GM21390 (cell line): ENCODE data around the gene PILRB.
"Not testable (repeated sequence)": the region's sequence is repeated elsewhere in the genome, so short reads cannot be mapped to it uniquely, and the experiment has no call there.

ENCODE experiments used
- ATAC-seq: cut with Tn5 transposase; IDR thresholded peaks from one replicate; pipeline ENCODE4 v1.9.1; 2021; ENCODE audit not compliant: unreplicated experiment

Gene PILRB

GRCh38 chr7:100373870-100374598 lies 16.1 kb downstream of the PILRB start:
- ATAC-seq = not testable (repeated sequence)

DNA sequence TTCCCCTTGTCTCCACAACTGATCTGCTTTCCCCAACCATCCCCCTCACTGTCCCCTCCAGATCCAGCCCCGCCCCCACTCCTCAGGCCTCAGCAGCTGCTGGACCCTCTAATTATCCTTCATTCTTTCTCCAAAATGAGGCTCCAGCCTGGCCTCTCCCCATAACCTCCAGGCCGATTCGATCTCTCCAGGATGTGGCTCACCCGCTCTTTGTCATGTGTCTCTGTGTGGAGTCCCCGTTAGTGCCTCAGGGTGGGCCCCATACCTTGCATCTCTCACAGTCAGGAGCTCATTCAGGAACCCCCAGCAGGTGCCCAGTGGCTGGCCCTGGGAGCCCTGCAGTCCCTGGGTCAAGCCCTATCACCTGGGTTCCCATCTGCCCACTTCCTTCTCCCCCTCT lies 16.7 kb downstream of the PILRB start:
- ATAC-seq = no peak

DNA sequence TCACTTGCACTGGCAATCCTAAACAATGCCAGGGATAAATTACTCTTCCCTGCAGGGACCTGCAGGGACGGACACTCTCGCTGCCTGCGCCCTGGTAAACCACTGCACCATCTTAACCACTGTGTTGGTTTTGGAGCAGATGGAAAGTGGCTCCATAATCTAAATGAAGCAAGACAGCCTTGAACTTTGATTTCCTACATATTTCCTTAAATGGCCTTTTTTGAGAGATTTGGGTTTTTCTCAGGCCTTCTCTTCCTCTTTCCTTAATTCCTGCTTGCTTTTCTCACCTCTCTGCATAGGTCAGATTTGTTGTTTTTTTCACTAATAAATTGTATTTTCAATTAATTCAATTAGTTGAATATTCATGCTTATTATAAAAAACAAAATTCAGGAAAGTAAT lies 18.1 kb downstream of the PILRB start:
- ATAC-seq = no peak

DNA sequence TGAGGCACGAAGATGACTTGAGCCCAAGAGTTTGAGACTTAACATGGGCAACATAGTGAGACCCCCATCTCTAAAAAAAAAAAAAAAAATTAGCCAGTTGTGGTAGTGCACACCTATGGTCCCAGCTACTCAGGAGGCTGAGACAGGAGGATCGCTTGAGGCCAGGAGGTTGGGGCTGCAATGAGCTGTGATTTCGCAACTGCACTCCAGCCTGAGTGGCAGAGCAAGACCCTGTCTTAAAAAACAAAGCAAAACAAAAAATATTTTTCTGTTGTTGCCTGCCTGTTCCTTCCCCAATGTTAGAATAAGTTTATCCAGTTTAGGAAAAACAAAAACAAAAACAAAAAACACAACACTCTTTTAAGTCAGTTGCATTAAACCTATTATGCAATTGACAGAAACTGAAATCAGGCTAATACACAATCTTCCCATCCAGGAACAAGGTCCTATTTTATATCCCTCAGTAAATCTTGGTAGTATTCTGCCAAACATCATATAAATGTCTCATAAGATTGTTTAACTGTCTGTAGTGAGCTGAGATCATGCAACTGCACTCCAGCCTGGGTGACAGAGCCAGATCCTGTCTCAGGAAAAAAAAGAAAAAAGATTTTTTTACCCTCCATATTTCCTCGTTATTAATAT lies 20.3 kb downstream of the PILRB start:
- ATAC-seq = no peak

- no peak for ATAC-seq
Measured at GRCh38 chr7:100380196-100380595, 22.3 kb downstream of the PILRB start.

DNA sequence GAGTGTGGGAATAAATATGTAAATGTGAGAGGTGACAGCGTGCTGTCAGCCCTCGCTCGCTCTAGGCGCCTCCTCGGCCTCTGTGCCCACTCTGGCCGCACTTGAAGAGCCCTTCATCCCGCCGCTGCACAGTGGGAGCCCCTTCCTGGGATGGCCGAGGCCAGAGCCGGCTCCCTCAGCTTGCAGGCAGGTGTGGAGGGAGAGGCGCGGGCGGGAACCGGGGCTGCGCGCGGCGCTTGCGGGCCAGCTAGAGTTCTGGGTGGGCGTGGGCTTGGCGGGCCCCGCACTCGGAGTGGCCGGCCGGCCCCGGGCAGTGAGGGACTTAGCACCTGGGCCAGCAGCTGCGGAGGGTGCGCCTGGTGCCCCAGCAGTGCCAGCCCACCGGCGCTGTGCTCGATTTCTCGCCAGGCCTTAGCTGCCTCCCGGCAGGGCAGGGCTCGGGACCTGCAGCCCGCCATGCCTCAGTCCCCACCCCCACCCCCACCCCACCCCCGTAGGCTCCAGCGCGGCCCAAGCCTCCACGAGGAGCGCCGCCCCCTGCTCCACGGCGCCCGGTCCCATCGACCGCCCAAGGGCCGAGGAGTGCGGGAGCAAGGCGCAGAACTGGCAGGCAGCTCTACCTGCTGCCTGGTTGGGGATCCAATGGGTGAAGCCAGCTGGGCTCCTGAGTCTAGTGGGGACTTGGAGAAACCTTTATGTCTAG lies 23.8 kb downstream of the PILRB start:
- ATAC-seq = not testable (repeated sequence)

DNA sequence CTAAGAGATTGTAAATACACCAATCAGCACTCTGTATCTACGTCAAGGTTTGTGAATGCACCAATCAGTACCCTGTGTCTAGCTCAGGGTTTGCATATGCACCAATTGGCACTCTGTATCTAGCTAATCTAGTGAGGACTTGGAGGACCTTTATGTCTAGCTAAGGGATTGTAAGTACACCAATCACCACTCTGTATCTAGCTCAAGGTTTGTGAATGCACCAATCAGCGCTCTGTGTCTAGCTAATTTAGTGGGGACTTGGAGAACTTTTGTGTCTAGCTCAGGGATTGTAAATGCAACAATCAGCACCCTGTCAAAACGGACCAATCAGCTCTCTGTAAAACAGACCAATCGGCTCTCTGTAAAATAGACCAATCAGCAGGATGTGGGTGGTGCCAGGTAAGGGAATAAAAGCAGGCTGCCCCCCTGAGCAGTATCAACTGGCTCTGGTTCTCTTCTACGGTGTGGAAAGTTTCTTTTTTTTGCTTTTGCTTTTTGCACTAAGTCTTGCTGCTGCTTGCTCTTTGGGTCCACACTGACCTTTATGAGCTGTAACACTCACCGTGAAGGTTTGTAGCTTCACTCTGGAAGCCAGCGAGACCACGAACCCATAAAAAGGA lies 24.4 kb downstream of the PILRB start:
- not testable (repeated sequence) for ATAC-seq

- no peak for ATAC-seq
Measured at GRCh38 chr7:100384628-100385294, 26.8 kb downstream of the PILRB start.

DNA sequence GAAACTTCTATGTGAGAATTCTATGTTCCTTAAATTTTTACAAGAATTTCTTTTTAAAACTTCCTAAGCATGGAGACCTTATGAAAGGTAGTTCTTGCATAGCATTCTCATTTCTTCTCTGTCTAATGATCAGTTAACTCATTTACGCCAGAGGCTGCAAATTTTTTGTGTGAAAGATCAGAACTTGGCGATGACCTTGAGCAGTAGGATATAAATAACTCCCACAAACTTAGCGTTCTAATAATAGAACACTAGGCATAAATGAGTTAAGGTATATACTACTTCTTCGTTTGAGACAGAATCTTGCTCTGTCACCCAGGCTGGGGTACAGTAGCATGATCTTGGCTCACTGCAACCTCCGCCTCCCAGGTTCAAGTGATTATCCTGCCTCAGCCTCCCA lies 29.0 kb downstream of the PILRB start:
- no peak for ATAC-seq

GRCh38 chr7:100387695-100388094 lies 29.8 kb downstream of the PILRB start:
- ATAC-seq = no peak

GRCh38 chr7:100389437-100390088 lies 31.6 kb downstream of the PILRB start:
- no peak for ATAC-seq

- no peak for ATAC-seq
Measured at GRCh38 chr7:100390286-100391009, 32.5 kb downstream of the PILRB start.

DNA sequence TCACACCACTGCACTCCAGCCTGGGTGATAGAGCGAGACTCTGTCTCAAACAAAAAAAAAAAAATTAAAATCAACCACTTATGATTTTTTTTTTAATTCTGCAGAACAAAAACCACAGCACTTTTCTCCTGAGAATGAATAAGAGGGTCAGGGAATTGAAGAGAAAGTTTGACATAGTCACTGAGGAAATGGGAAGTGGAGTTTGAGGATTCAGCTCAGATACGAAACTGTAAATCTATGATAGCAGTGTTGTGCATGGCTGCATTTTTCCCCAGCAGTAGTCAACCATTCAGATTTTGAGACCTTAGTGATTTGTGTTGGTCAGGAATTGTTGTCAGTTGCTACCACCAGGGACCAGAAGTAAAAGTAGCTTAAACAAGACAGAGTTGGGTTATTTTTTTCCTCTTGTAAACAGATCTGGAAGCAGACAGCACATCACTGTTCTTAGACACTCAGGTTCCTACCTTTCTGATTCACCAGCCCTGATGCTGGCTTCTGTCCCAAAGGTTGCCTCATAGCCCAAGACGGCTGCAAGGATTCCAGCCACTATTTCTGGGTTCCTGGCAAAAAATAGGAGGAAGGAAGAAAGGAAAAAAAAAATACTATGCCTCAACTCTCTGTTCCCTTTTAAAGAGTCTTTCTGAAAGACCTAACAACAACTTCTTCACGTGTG lies 35.5 kb downstream of the PILRB start:
- ATAC-seq = no peak

- no peak for ATAC-seq
Measured at GRCh38 chr7:100394077-100394476, 36.2 kb downstream of the PILRB start.

DNA sequence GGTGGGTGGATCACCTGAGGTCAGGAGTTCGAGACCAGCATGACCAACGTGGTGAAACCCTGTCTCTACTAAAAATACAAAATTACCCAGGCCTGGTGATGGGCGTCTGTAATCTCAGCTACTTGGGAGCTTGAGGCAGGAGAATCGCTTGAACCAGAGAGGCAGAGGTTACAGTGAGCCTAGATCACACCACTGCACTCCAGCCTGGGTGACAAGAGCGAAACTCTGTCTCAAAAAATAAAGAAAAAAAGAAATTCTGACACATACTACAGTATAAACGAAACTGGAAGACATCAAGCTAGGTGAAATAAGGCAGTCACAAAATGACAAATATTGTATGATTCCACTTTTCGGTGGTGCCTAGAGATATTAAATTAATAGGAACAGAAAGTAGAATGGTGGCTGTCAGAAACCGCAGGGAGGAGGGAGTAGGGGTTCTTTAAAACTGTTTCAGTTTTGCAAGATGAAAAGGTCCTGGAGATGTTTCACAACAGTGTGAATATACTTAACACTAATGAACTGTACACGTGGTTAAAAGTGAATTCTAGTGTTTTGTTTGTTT lies 38.6 kb downstream of the PILRB start:
- peak; percentile 90 for ATAC-seq

GRCh38 chr7:100397315-100398081 lies 39.6 kb downstream of the PILRB start:
- no peak for ATAC-seq

- ATAC-seq = no peak
Measured at GRCh38 chr7:100398239-100398638, 40.3 kb downstream of the PILRB start.

GRCh38 chr7:100400041-100400440 lies 42.1 kb downstream of the PILRB start:
- no peak for ATAC-seq
